ENCODE results near the gene RPP25L.

RPP25L gene

GRCh38 chr9:34611811-34612787, at the start of gene RPP25L:
RPP25L (minus strand) TSS chr9:34612097; CDS start chr9:34611296, 801 bp downstream.
- TF ChIP-seq CEBPB (IDR thresholded peaks at IDR 0.05) (no peak), EP300 (IDR thresholded peaks at IDR 0.05; ENCODE audit: borderline replicate concordance) (no peak), MAX (IDR thresholded peaks at IDR 0.05) (peak; percentile 37; the same call in 1 of the 2 replicates), NFIC (IDR thresholded peaks at IDR 0.05) (no peak), ZBTB7A (IDR thresholded peaks at IDR 0.05; ENCODE audit: low read depth) (peak; percentile 55; the same call in 1 of the 2 replicates), RAD21 (IDR thresholded peaks at IDR 0.05; ENCODE audit: low read depth) (no peak), TCF12 (IDR thresholded peaks at IDR 0.05; ENCODE audit: low read depth) (peak; percentile 44; the same call in 1 of the 2 replicates), USF1 (IDR thresholded peaks at IDR 0.05) (0 out of 2 replicates have a peak, but pooled peaks have one; percentile 3), TAF1 (IDR thresholded peaks at IDR 0.05; ENCODE audit: low read depth) (peak; percentile 92), FOXM1 (IDR thresholded peaks at IDR 0.05; ENCODE audit: borderline replicate concordance, low read depth) (no peak), EGR1 (IDR thresholded peaks at IDR 0.05) (no peak), CREB1 (IDR thresholded peaks at IDR 0.05; ENCODE audit: low read depth) (no peak), TEAD4 (IDR thresholded peaks at IDR 0.05) (peak; percentile 4; the same call in 1 of the 2 replicates), YY1 (IDR thresholded peaks at IDR 0.05; ENCODE audit: low read depth) (peak; percentile 89)
- TF ChIP-seq, protein P1, sequence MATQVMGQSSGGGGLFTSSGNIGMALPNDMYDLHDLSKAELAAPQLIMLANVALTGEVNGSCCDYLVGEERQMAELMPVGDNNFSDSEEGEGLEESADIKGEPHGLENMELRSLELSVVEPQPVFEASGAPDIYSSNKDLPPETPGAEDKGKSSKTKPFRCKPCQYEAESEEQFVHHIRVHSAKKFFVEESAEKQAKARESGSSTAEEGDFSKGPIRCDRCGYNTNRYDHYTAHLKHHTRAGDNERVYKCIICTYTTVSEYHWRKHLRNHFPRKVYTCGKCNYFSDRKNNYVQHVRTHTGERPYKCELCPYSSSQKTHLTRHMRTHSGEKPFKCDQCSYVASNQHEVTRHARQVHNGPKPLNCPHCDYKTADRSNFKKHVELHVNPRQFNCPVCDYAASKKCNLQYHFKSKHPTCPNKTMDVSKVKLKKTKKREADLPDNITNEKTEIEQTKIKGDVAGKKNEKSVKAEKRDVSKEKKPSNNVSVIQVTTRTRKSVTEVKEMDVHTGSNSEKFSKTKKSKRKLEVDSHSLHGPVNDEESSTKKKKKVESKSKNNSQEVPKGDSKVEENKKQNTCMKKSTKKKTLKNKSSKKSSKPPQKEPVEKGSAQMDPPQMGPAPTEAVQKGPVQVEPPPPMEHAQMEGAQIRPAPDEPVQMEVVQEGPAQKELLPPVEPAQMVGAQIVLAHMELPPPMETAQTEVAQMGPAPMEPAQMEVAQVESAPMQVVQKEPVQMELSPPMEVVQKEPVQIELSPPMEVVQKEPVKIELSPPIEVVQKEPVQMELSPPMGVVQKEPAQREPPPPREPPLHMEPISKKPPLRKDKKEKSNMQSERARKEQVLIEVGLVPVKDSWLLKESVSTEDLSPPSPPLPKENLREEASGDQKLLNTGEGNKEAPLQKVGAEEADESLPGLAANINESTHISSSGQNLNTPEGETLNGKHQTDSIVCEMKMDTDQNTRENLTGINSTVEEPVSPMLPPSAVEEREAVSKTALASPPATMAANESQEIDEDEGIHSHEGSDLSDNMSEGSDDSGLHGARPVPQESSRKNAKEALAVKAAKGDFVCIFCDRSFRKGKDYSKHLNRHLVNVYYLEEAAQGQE (IDR thresholded peaks at IDR 0.05; ENCODE audit: low read depth), result no peak

- TF ChIP-seq FOXM1 (IDR thresholded peaks at IDR 0.05; ENCODE audit: borderline replicate concordance, low read depth) (no peak), TAF1 (IDR thresholded peaks at IDR 0.05; ENCODE audit: low read depth) (no peak), EGR1 (IDR thresholded peaks at IDR 0.05) (no peak), RAD21 (IDR thresholded peaks at IDR 0.05; ENCODE audit: low read depth) (no peak), CEBPB (IDR thresholded peaks at IDR 0.05) (no peak), YY1 (IDR thresholded peaks at IDR 0.05; ENCODE audit: low read depth) (no peak), CREB1 (IDR thresholded peaks at IDR 0.05; ENCODE audit: low read depth) (no peak), NFIC (IDR thresholded peaks at IDR 0.05) (no peak), TEAD4 (IDR thresholded peaks at IDR 0.05) (no peak), EP300 (IDR thresholded peaks at IDR 0.05; ENCODE audit: borderline replicate concordance) (no peak), ZBTB7A (IDR thresholded peaks at IDR 0.05; ENCODE audit: low read depth) (no peak), USF1 (IDR thresholded peaks at IDR 0.05) (no peak), TCF12 (IDR thresholded peaks at IDR 0.05; ENCODE audit: low read depth) (no peak), MAX (IDR thresholded peaks at IDR 0.05) (no peak)
- TF ChIP-seq, protein P1 (IDR thresholded peaks at IDR 0.05; ENCODE audit: low read depth), result no peak
Measured at GRCh38 chr9:34659592-34660253, 47.8 kb upstream of the RPP25L start.

- TF ChIP-seq CREB1 (IDR thresholded peaks at IDR 0.05; ENCODE audit: low read depth), result no peak
- no peak for TF ChIP-seq MAX (IDR thresholded peaks at IDR 0.05)
- no peak for TF ChIP-seq USF1 (IDR thresholded peaks at IDR 0.05)
Measured at GRCh38 chr9:34658461-34658860, 46.6 kb upstream of the RPP25L start.

DNA sequence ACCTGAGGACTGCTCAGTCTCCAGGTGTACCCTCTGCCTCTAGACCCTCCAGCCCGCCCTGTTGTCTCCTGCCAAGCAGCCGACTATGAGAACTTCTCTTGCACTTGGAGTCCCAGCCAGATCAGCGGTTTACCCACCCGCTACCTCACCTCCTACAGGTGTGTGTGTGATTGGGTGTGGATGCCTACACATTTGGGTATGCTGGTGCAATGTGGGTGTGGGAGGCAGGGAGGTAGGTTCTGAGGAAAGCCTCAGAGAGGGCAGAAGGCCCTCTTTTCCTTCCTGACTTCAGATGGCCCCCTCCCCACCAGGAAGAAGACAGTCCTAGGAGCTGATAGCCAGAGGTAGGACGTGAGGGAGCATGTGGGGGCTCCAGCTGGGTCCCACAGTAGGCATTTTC, 45.1 kb upstream of the RPP25L start:
- TF ChIP-seq TAF1 (IDR thresholded peaks at IDR 0.05; ENCODE audit: low read depth), result no peak
- TF ChIP-seq NFIC (IDR thresholded peaks at IDR 0.05), result no peak
- no peak for TF ChIP-seq ZBTB7A (IDR thresholded peaks at IDR 0.05; ENCODE audit: low read depth)
- TF ChIP-seq CREB1 (IDR thresholded peaks at IDR 0.05; ENCODE audit: low read depth), result no peak
- no peak for TF ChIP-seq RAD21 (IDR thresholded peaks at IDR 0.05; ENCODE audit: low read depth)
- no peak for TF ChIP-seq TEAD4 (IDR thresholded peaks at IDR 0.05)
- TF ChIP-seq YY1 (IDR thresholded peaks at IDR 0.05; ENCODE audit: low read depth), result no peak
- TF ChIP-seq EGR1 (IDR thresholded peaks at IDR 0.05), result no peak
- TF ChIP-seq EP300 (IDR thresholded peaks at IDR 0.05; ENCODE audit: borderline replicate concordance), result no peak
- no peak for TF ChIP-seq TCF12 (IDR thresholded peaks at IDR 0.05; ENCODE audit: low read depth)
- TF ChIP-seq, protein P1 (IDR thresholded peaks at IDR 0.05; ENCODE audit: low read depth), result no peak
- no peak for TF ChIP-seq MAX (IDR thresholded peaks at IDR 0.05)
- no peak for TF ChIP-seq USF1 (IDR thresholded peaks at IDR 0.05)
- TF ChIP-seq CEBPB (IDR thresholded peaks at IDR 0.05), result no peak
- no peak for TF ChIP-seq FOXM1 (IDR thresholded peaks at IDR 0.05; ENCODE audit: borderline replicate concordance, low read depth)

All from Ishikawa (cell line).